BJ (cell line): Measurements from ENCODE around the gene GRIP2. TPM values are rescaled to one million over a fixed set of nuclear protein-coding genes. Genes with fewer than 3 reads are reported as not detected.

Experiments used
- CTCF ChIA-PET: fragments of 350-600 bp; formaldehyde crosslinking; extraction: SDS; loops from one replicate; lab custom pipeline; 2021; ENCODE audit warnings: antibody characterized with exemption, inconsistent platforms; lab: Yijun Ruan, JAX
- POLR2A ChIA-PET: fragments of 300-600 bp; sonication (Branson Sonifier 250); formaldehyde crosslinking; extraction: SDS; loops from one replicate; lab custom pipeline; 2021; ENCODE audit warnings: antibody characterized with exemption; lab: Charles Lee
- DNase-seq: peaks from one replicate; pipeline ENCODE4 v3.0.0-alpha.2; 2011; ENCODE audit warnings: low read depth
- H3K27me3 ChIP-seq: 2 replicates; pipeline ENCODE4 v1.6.0; 2011; ENCODE audit warnings: low read length; ENCODE audit not compliant: control insufficient read depth, insufficient read depth
- H3K36me3 ChIP-seq: 2 replicates; pipeline ENCODE4 v1.5.1; 2011; ENCODE audit warnings: low read length; ENCODE audit not compliant: control insufficient read depth, insufficient read depth
- H3K4me3 ChIP-seq: 2 replicates; pipeline ENCODE4 v1.5.1; 2011; ENCODE audit warnings: low read depth, mild to moderate bottlenecking, control low read depth, low read length
- CTCF ChIP-seq: IDR thresholded peaks from 2 replicates; pipeline ENCODE4 v1.5.1; 2011; ENCODE audit warnings: low read depth, mild to moderate bottlenecking, control low read depth, inconsistent platforms, low read length, moderate library complexity; ENCODE audit not compliant: insufficient read depth
- polyA plus RNA-seq: library from polyadenylated mRNA; depleted of rRNA; stranded (reverse); fragments of >200 nt; gene quantifications from 2 replicates; pipeline ENCODE4 v1.2.3, GENCODE V29; 2011

The GRIP2 gene
- polyA plus RNA-seq, 1 experiment, result 0.45 TPM

DNA sequence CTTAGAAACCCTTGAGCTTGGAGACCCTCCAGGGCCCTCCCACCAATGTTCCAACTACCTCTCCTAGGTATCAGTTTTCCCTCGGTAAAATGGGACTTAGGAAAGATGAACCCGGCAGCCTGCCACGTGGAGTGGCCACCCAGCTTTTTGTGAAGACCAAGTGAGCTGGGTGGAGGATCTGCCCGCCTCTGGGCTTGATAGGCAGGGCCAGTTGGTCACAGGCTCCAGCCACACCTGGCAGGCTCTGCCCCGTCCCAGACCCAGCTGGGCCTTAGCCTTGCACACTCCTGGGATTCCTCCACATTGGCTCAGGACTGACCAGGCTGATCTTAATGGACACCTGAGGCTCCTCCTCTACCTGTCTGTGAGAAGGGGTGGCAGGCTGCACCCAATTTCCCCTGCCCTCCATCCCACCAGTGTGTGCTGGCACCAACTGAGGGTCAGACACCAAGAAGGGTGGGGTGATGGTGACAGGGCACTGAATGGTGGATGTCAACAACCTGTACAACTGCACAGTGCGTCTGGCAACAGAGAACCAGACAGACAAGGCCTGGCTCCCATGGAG, 761 bp upstream of the GRIP2 start:
- ChIA-PET POLR2A (interaction anchor here (0.6 kb wide), 1 partner anchor 330 kb away, joined by 8 read pairs; no protein-coding TSS in a partner anchor), CTCF (interaction anchor here (0.6 to 3.1 kb wide), 2 partner anchors 8 to 35 kb away, joined by 3 to 19 read pairs; no protein-coding TSS in a partner anchor)
- Histone ChIP-seq H3K27me3 (peaks cover 2% of the 10 kb centered on the region), H3K4me3 (no peak overlapping the region), H3K36me3 (no peaks in the 10 kb centered on the region)
- no peak for TF ChIP-seq CTCF
- DNase-seq, result no peak

GRCh38 chr3:14539384-14539741, 779 bp downstream of the GRIP2 start:
- no peak for TF ChIP-seq CTCF
- ChIA-PET CTCF (interaction anchor here (1.5 to 3.1 kb wide), 3 partner anchors 9 to 336 kb away, joined by 3 to 19 read pairs (median 5); no protein-coding TSS in a partner anchor), POLR2A (no interaction called here)
- H3K27me3 ChIP-seq, result peaks cover 4% of the 10 kb centered on the region
- no peaks in the 10 kb centered on the region for H3K36me3 ChIP-seq
- no peak overlapping the region for H3K4me3 ChIP-seq
- no peak for DNase-seq

- H3K27me3 ChIP-seq, result peaks cover 4% of the 10 kb centered on the region
- TF ChIP-seq CTCF, result no peak
- DNase-seq, result no peak
- POLR2A ChIA-PET, result no interaction called here
- H3K36me3 ChIP-seq, result no peaks in the 10 kb centered on the region
- CTCF ChIA-PET, result interaction anchor here (0.9 to 3.1 kb wide), 4 partner anchors 10 to 335 kb away, joined by 3 to 19 read pairs (median 4); no protein-coding TSS in a partner anchor
- H3K4me3 ChIP-seq, result no peak overlapping the region
These were observed 1.6 kb downstream of the GRIP2 start for GRCh38 chr3:14538451-14539088.

- CTCF ChIA-PET, result interaction anchor here (0.9 to 3.1 kb wide), 4 partner anchors 11 to 305 kb away, joined by 3 to 19 read pairs (median 5); no protein-coding TSS in a partner anchor
- no peak for TF ChIP-seq CTCF
- POLR2A ChIA-PET, result no interaction called here
- no peak overlapping the region for H3K4me3 ChIP-seq
- H3K27me3 ChIP-seq, result peaks cover 4% of the 10 kb centered on the region
- no peak for DNase-seq
- H3K36me3 ChIP-seq, result no peaks in the 10 kb centered on the region
These were observed 2.3 kb downstream of the GRIP2 start for GRCh38 chr3:14537590-14538450.
